Measurements from ENCODE around the gene RPN1.
"Not testable (repeated sequence)": the region's sequence is repeated elsewhere in the genome, so short reads cannot be mapped to it uniquely, and the experiment has no call there.

The RPN1 gene

GRCh38 chr3:128650096-128651050, at the start of gene RPN1:
RPN1 (minus strand) TSS chr3:128650818; CDS start chr3:128650800, 18 bp downstream.
- DNase-seq (ENCODE audit: low read depth in 2 of 2), result peak; percentile 87 to 88

GRCh38 chr3:128698211-128699047, 47.8 kb upstream of the RPN1 start:
- no peak for DNase-seq (ENCODE audit: low read depth in 2 of 2)

- no peak for DNase-seq (ENCODE audit: low read depth in 2 of 2)
These were observed 46.7 kb upstream of the RPN1 start for GRCh38 chr3:128697341-128697740.

- no peak for DNase-seq (ENCODE audit: low read depth in 2 of 2)
These were observed 43.1 kb upstream of the RPN1 start for GRCh38 chr3:128693696-128694095.

- DNase-seq (ENCODE audit: low read depth in 2 of 2), result no peak
These were observed 38.4 kb upstream of the RPN1 start for GRCh38 chr3:128689060-128689459.

DNA sequence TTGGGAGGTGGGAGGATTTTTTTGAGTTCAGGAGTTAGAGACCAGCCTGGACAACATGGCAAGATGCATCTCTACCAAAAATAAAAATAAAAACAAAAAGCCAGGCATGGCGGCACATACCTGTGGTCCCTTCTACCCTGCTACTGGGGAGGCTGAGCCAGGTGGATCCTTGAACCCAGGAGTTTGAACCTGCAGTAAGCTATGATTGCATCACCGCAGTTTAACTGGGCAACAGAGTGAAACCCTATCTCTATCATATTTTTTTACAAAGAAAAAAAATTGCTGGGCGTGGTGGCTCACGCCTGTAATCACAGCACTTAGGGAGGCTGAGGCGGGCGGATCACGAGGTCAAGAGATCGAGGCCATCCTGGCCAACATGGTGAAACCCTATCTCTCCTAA, 35.8 kb upstream of the RPN1 start:
- DNase-seq (ENCODE audit: low read depth in 2 of 2), result no peak

GRCh38 chr3:128684986-128685726, 34.5 kb upstream of the RPN1 start:
- no peak for DNase-seq (ENCODE audit: low read depth in 2 of 2)

DNA sequence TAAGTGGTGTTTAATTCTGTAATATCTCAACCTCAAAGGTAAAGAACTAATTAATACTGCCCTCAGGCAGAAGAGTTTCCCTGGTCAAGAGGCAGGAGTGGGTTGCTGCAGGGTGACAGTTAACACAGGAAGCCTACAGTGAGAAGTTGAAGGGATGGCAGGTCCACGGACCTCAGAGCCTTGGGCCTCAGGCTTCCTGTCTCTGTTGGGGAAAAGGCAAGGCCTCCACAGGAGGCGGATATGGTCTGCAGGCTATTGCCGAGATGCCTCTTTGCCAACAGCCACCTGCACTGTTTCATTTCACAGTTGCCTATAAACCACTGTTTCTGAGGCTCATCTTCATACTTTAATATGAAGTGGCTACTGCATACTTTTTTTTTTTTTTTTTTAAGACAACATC, 33.3 kb upstream of the RPN1 start:
- DNase-seq (ENCODE audit: low read depth in 2 of 2), result no peak

- no peak for DNase-seq (ENCODE audit: low read depth in 2 of 2)
These were observed 30.8 kb upstream of the RPN1 start for GRCh38 chr3:128681369-128681829.

DNA sequence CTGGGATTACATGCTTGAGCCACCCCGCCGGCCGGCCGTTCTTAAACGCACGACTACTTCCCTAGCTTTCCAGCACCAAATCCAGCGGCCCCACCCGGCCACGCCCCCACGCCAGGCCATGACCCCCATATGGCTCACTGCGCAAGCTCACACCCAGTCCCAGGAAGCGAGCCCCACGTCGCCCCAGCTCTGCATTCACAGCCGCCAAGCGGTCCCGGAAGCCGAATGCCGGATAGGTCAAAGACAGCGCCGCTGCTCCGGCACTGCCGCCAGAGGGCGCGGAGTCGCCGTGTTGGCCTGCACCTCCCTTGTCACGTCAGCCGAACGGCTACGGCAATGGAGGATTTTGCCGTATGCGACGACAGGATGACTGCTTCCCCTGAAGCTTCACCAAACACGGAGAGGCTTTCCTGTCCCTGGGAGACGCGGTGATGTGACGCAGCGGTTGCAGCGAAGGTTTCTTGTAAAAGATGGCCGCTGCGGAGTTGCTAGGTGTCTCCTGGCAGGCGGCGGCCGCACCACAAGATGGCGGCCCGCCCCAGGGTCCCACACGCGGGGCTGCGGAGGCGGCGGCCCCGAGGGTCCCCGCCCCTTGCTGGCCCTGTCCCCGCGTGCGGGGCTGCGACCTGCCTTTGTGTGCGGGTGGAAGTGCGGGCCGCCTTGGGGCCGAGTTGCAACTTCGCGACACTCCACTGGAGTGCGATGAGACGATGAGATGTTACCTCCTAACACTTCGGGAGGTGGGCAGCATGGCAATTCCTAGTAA, 30.2 kb upstream of the RPN1 start:
- DNase-seq (ENCODE audit: low read depth in 2 of 2), result peak; percentile 90 to 92

DNA sequence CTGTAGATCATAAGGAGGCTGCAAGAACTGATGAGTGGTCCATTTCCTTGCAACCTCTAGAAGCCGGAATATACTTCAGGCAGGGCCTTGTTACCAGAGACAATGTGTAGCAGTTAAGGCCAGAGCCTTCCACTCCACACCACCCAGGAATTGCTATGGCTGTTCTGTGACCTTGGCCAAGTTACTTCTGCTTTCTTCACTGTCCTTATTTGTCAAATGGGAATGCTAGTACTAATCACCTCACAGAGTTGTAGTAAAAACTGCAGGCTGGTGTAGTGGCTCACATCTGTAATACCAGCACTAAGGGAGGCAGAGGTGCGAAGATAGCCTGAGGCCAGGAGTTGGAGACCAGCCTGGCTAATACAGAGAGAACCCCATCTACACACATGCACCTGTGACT, 28.7 kb upstream of the RPN1 start:
- DNase-seq (ENCODE audit: low read depth in 2 of 2), result no peak

GRCh38 chr3:128675802-128676201, 25.2 kb upstream of the RPN1 start:
- DNase-seq (ENCODE audit: low read depth in 2 of 2), result not testable (repeated sequence)

DNA sequence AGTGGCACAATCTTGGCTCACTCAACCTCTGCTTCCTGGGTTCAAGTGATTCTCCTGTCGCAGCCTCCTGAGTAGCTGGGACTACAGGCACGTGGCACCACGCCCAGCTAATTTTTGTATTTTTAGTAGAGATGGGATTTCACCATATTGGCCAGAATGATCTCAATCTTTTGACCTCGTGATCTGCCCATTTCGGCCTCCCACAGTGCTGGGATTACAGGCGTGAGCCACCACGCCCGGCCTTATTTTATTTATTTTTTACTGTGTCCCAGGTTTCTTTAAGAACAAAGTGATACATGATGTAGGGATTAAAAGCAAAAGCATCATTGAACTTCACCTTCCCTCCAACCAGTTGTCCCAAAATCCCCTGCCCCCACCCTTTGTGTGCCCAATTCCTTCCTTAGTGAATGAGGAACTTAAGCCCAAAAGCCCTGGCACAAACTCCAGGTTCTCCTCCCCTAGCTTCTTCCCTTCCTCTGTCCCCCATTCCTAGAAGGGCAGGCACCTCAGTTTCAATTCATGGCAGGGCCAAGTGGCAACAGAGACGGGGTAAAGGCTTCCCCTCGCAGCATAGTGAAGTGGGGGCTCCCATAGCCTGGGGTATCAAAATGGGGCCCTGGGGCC, 23.7 kb upstream of the RPN1 start:
- DNase-seq (ENCODE audit: low read depth in 2 of 2), result no peak

GRCh38 chr3:128667641-128668040, 17.0 kb upstream of the RPN1 start:
- no peak for DNase-seq (ENCODE audit: low read depth in 2 of 2)

DNA sequence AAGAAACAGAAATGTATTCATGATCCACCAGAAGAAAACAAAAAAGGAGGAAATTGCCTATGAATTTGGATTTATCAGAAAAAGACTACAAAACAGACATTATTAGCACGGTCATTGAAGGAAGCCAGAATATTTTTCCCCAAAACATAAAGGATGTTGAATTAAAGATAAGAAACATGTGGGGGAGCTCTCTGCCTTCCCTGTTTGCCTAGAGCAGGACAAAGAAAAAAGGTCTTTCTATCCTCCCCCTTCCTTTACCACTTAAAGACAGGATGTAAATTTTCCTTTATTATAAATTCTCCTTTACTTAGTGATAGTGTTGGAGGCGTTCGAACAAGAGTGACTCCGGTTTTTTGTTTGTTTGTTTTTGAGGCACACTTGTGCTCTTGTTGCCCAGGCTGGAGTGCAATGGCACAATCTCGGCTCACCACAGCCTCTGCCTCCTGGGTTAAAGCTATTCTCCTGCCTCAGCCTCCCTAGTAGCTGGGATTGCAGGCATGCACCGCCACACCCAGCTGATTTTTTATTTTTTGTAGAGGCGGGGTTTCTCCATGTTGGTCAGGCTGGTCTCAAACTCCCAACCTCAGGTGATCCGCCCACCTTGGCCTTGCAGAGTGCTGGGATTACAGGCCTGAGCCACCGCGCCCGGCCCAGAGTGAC, 14.9 kb upstream of the RPN1 start:
- DNase-seq (ENCODE audit: low read depth in 2 of 2), result no peak

DNA sequence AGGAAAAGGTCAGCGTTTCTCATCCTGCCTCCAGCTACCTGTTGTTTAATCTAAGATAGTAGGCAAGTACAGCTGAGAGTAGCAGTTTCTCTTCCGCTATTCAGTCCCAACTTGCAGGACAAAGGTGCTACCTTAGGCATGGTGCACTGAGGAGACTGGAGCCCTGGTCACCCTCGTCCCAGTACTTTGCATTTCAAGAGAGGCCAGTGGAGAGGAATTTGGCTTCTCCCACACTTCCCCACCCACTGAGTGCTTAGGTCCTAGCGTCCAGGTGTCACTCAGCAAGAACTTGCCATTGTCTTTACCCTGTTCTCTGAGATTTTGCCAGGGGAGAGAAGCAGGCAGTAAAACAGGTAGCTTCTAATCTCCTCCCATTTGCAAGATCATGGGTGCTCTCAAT, 12.5 kb upstream of the RPN1 start:
- DNase-seq (ENCODE audit: low read depth in 2 of 2), result no peak

GRCh38 chr3:128655531-128655930, 4.9 kb upstream of the RPN1 start:
- no peak for DNase-seq (ENCODE audit: low read depth in 2 of 2)

DNA sequence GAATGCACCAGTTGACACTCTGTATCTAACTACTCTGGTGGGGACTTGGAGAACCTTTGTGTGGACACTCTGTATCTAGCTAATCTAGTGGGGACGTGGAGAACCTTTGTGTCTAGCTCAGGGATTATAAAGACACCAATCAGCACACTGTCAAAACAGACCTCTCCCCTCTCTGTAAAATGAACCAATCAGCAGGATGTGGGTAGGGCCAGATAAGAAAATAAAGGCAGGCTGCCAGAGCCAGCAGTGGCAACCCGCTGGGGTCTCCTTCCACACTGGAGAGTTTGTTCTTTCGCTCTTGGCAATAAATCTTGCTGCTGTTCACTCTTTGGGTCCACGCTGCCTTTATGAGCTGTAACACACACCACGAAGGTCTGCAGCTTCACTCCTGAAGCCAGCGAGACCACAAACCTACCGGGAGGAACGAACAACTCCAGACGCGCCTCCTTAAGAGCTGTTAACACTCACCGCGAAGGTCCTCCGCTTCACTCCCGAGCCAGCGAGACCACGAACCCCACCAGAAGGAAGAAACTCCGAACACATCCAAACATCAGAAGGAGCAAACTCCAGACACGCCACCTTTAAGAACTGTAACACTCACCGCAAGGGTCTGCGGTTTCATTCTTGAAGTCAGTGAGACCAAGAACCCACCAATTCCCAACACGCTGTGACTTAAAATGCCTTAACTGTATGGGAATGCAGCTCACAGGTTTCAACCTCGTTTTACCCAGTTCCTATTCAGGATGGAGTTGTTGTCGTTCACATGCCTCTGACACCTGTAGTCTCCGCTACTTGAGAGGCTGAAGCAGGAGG, 3.6 kb upstream of the RPN1 start:
- DNase-seq (ENCODE audit: low read depth in 2 of 2), result not testable (repeated sequence)

GRCh38 chr3:128653383-128653992, 2.9 kb upstream of the RPN1 start:
- DNase-seq (ENCODE audit: low read depth in 2 of 2), result not testable (repeated sequence)

Data from fibroblast of skin of left quadriceps (primary cell).